Activated CD4-positive, alpha-beta memory T cell treated with anti-CD3 and anti-CD28 coated beads for 36 hours (primary cell): ENCODE data around the gene ARHGAP12. TPM values are rescaled to one million over a fixed set of nuclear protein-coding genes. Genes with fewer than 3 reads are reported as not detected.
A peak's percentile ranks its signal among the peaks of the same experiment; 100 is the strongest.

Source experiments
- CTCF ChIA-PET: fragments of 350-600 bp; sonication (Branson Sonifier 250); formaldehyde crosslinking; loops from one replicate; lab custom pipeline; 2021; ENCODE audit warnings: antibody characterized with exemption, inconsistent platforms; lab: Charles Lee
- POLR2A ChIA-PET: fragments of 350-600 bp; sonication (Branson Sonifier 250); formaldehyde crosslinking; loops from one replicate; lab custom pipeline; 2021; ENCODE audit warnings: antibody characterized with exemption; lab: Charles Lee
- DNase-seq: peaks from one replicate; pipeline ENCODE4 v3.0.0-alpha.2; 2020
- H3K27ac Mint-ChIP-seq: one replicate; pipeline ENCODE4 v1.8.0; 2021; ENCODE audit warnings: mixed read lengths
- H3K27me3 Mint-ChIP-seq: one replicate; pipeline ENCODE4 v1.8.0; 2021; ENCODE audit warnings: mixed read lengths
- H3K36me3 Mint-ChIP-seq: one replicate; pipeline ENCODE4 v1.8.0; 2021; ENCODE audit warnings: mixed read lengths
- H3K4me1 Mint-ChIP-seq: one replicate; pipeline ENCODE4 v1.8.0; 2021; ENCODE audit warnings: low read depth, mixed read lengths
- H3K4me3 Mint-ChIP-seq: one replicate; pipeline ENCODE4 v1.8.0; 2021; ENCODE audit warnings: mild to moderate bottlenecking, mixed read lengths
- H3K9me3 Mint-ChIP-seq: one replicate; pipeline ENCODE4 v1.8.0; 2021; ENCODE audit warnings: mixed read lengths
- intact Hi-C: fragments of 100-400 bp; cut with micrococcal nuclease; formaldehyde crosslinking; loops from one replicate; pipeline ENCODE4 v1.15.1; 2023
- total RNA-seq, 2 experiments: library from RNA; stranded (reverse); gene quantifications; one replicate each; pipeline ENCODE4 v1.2.3, GENCODE V29; 2021

Gene ARHGAP12
- total RNA-seq, 2 experiments from 2014 or later = 4.0 to 4.5 TPM

GRCh38 chr10:31930023-31930751 lies 1.6 kb upstream of the ARHGAP12 start:
- no peak overlapping the region for H3K27ac Mint-ChIP-seq
- no peaks in the 10 kb centered on the region for H3K9me3 Mint-ChIP-seq
- DNase-seq = peak; percentile 29
- H3K27me3 Mint-ChIP-seq = no peaks in the 10 kb centered on the region
- POLR2A ChIA-PET = interaction anchor here (0.6 to 2.0 kb wide), 4 partner anchors 10 to 503 kb away, joined by 3 to 9 read pairs (median 4); no protein-coding TSS in a partner anchor
- peak overlapping the region; percentile 81 for H3K4me3 Mint-ChIP-seq
- H3K36me3 Mint-ChIP-seq = no peaks in the 10 kb centered on the region
- intact Hi-C loops = loop anchor here (1.0 kb wide), 1 partner anchor 75 kb away; no protein-coding TSS in a partner anchor
- peaks cover 29% of the 10 kb centered on the region for H3K4me1 Mint-ChIP-seq
- CTCF ChIA-PET = interaction anchor here (1.0 to 2.8 kb wide), 2 partner anchors 9 to 68 kb away, joined by 3 to 16 read pairs; no protein-coding TSS in a partner anchor

- H3K4me1 Mint-ChIP-seq = peaks cover 36% of the 10 kb centered on the region
- peak; percentile 29 for DNase-seq
- no peaks in the 10 kb centered on the region for H3K36me3 Mint-ChIP-seq
- ChIA-PET CTCF (interaction anchor here (1.0 to 2.8 kb wide), 2 partner anchors 8 to 68 kb away, joined by 3 to 16 read pairs; no protein-coding TSS in a partner anchor), POLR2A (interaction anchor here (0.6 to 2.0 kb wide), 4 partner anchors 9 to 502 kb away, joined by 3 to 9 read pairs (median 4); no protein-coding TSS in a partner anchor)
- H3K27ac Mint-ChIP-seq = peak overlapping the region; percentile 42
- H3K27me3 Mint-ChIP-seq = no peaks in the 10 kb centered on the region
- no peaks in the 10 kb centered on the region for H3K9me3 Mint-ChIP-seq
- intact Hi-C loops = loop anchor here (1.0 to 10.0 kb wide), 7 partner anchors 8 to 1225 kb away; partner anchors contain the start of gene KIF5B
- peak overlapping the region; percentile 81 for H3K4me3 Mint-ChIP-seq
Measured at GRCh38 chr10:31929261-31930022, 811 bp upstream of the ARHGAP12 start.

DNA sequence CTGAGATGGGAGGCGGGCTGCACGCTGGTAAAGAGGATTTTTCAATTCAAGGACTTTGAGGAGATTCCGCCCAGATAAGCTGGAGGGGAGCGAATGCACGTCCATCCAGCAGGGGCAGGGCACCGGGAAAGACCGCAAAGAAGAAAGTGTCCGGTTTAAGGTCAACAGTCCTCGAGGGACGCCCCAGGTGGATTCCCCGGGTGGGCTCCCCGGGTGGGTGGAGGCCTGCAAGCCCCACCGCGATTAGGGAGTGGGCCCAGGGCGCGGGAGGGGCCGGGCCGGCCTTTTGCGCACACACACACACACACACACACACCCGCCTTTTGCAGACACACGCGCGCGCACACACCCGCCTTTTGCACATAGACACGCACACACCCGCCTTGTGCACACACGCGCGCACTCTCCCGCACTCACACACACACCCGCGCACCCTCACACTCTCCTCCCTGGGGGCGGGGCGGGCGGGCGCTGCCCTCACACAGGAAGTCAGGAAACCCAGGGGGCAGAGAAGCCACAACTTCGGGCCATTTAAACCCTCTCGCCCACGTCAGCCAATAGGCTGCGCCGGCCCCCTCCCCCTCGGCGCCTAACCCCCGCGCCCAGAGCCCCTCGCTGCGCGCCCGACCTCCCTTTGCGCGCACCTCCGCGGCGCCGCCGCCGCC lies 615 bp downstream of the ARHGAP12 start:
- POLR2A ChIA-PET = no interaction called here
- CTCF ChIA-PET = interaction anchor here (0.6 to 2.8 kb wide), 3 partner anchors 66 to 1510 kb away, joined by 3 to 16 read pairs (median 3); no protein-coding TSS in a partner anchor
- H3K27me3 Mint-ChIP-seq = no peaks in the 10 kb centered on the region
- peaks cover 48% of the 10 kb centered on the region for H3K4me1 Mint-ChIP-seq
- no peaks in the 10 kb centered on the region for H3K36me3 Mint-ChIP-seq
- peak overlapping the region; percentile 51 for H3K27ac Mint-ChIP-seq
- DNase-seq = peak; percentile 67
- H3K4me3 Mint-ChIP-seq = peak overlapping the region; percentile 81
- no peaks in the 10 kb centered on the region for H3K9me3 Mint-ChIP-seq
- intact Hi-C loops = loop anchor here (2.0 to 10.0 kb wide), 5 partner anchors 66 to 1223 kb away; partner anchors contain the start of gene KIF5B

- Mint-ChIP-seq H3K36me3 (no peaks in the 10 kb centered on the region), H3K4me1 (peaks cover 49% of the 10 kb centered on the region), H3K27ac (peak overlapping the region; percentile 24), H3K27me3 (no peaks in the 10 kb centered on the region), H3K9me3 (no peaks in the 10 kb centered on the region), H3K4me3 (peak overlapping the region; percentile 81)
- ChIA-PET CTCF (interaction anchor here (0.6 to 1.0 kb wide), 3 partner anchors 66 to 1510 kb away, joined by 3 to 4 read pairs (median 3); no protein-coding TSS in a partner anchor), POLR2A (no interaction called here)
- intact Hi-C loops = loop anchor here (5.0 to 10.0 kb wide), 4 partner anchors 65 to 1223 kb away; no protein-coding TSS in a partner anchor
- DNase-seq = no peak
Measured at GRCh38 chr10:31927565-31927883, 1.1 kb downstream of the ARHGAP12 start.

- H3K4me3 Mint-ChIP-seq = peak overlapping the region; percentile 81
- intact Hi-C loops = loop anchor here (5.0 to 10.0 kb wide), 4 partner anchors 65 to 1222 kb away; no protein-coding TSS in a partner anchor
- H3K27me3 Mint-ChIP-seq = no peaks in the 10 kb centered on the region
- H3K36me3 Mint-ChIP-seq = no peaks in the 10 kb centered on the region
- ChIA-PET POLR2A (no interaction called here), CTCF (interaction anchor here (0.6 to 1.0 kb wide), 2 partner anchors 65 to 1226 kb away, joined by 3 to 4 read pairs; no protein-coding TSS in a partner anchor)
- H3K9me3 Mint-ChIP-seq = no peaks in the 10 kb centered on the region
- peak overlapping the region; percentile 23 for H3K27ac Mint-ChIP-seq
- H3K4me1 Mint-ChIP-seq = peaks cover 51% of the 10 kb centered on the region
- no peak for DNase-seq
Measured at GRCh38 chr10:31926765-31927564, 1.7 kb downstream of the ARHGAP12 start.

DNA sequence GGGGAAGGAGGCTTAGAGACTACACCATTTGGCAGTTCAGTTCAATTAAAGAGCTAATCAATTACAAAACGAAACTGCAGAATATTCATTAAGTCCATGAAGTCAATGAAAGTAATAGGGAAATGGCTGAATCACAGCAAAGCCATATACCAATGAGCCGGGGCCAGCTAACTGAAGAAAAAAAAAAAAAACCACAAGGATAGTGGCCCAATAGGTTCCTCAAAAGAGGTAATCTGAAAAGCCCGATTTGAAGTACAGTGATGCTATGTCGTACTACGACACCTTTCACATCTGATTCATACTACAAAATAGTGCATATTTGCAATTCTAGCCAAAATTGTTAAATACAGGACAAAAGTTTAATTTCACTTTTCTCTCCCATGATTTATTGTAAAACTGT lies 2.5 kb downstream of the ARHGAP12 start:
- no peak overlapping the region for H3K4me3 Mint-ChIP-seq
- no peaks in the 10 kb centered on the region for H3K36me3 Mint-ChIP-seq
- no peaks in the 10 kb centered on the region for H3K9me3 Mint-ChIP-seq
- intact Hi-C loops = loop anchor here (5.0 to 10.0 kb wide), 4 partner anchors 64 to 1221 kb away; no protein-coding TSS in a partner anchor
- no peaks in the 10 kb centered on the region for H3K27me3 Mint-ChIP-seq
- POLR2A ChIA-PET = no interaction called here
- peaks cover 58% of the 10 kb centered on the region for H3K4me1 Mint-ChIP-seq
- CTCF ChIA-PET = no interaction called here
- no peak overlapping the region for H3K27ac Mint-ChIP-seq
- DNase-seq = no peak

GRCh38 chr10:31924833-31925232 lies 3.8 kb downstream of the ARHGAP12 start:
- H3K36me3 Mint-ChIP-seq = no peaks in the 10 kb centered on the region
- POLR2A ChIA-PET = no interaction called here
- intact Hi-C loops = loop anchor here (5.0 to 10.0 kb wide), 5 partner anchors 63 to 1220 kb away; no protein-coding TSS in a partner anchor
- H3K4me3 Mint-ChIP-seq = no peak overlapping the region
- H3K27ac Mint-ChIP-seq = peak overlapping the region; percentile 66
- H3K9me3 Mint-ChIP-seq = no peaks in the 10 kb centered on the region
- H3K4me1 Mint-ChIP-seq = peaks cover 62% of the 10 kb centered on the region
- DNase-seq = no peak
- H3K27me3 Mint-ChIP-seq = no peaks in the 10 kb centered on the region
- CTCF ChIA-PET = no interaction called here

- H3K36me3 Mint-ChIP-seq = no peaks in the 10 kb centered on the region
- peaks cover 68% of the 10 kb centered on the region for H3K4me1 Mint-ChIP-seq
- H3K27me3 Mint-ChIP-seq = no peaks in the 10 kb centered on the region
- H3K27ac Mint-ChIP-seq = no peak overlapping the region
- ChIA-PET POLR2A (no interaction called here), CTCF (interaction anchor here (0.7 to 1.3 kb wide), 4 partner anchors 9 to 142 kb away, joined by 3 to 4 read pairs (median 3); no protein-coding TSS in a partner anchor)
- H3K9me3 Mint-ChIP-seq = no peaks in the 10 kb centered on the region
- H3K4me3 Mint-ChIP-seq = no peak overlapping the region
- no peak for DNase-seq
- intact Hi-C loops = loop anchor here (5.0 to 10.0 kb wide), 3 partner anchors 159 to 1219 kb away; no protein-coding TSS in a partner anchor
Measured at GRCh38 chr10:31923389-31923788, 5.2 kb downstream of the ARHGAP12 start.

DNA sequence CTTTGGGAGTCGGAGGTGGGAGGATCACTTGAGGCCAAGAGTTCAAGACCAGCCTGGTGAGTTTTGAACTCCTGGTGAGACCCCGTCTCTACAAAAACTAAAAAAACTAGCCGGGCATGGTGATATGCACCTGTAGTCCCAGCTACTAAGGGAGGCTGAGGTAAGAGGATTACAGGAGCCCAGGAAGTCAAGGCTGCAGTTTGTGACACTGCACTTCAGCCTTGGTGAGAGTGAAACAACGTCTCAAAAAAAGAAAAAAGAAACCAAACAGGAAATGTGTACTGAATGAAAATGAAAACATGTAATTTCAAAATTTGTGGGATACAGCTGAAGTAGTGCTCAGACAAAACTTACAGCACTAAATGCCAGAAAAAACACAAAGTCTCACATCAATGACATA lies 7.6 kb downstream of the ARHGAP12 start:
- ChIA-PET CTCF (interaction anchor here (1.2 to 1.4 kb wide), 2 partner anchors 8 to 9 kb away, joined by 3 to 4 read pairs; no protein-coding TSS in a partner anchor), POLR2A (interaction anchor here (1.1 to 2.6 kb wide), 3 partner anchors 8 to 44 kb away, joined by 3 to 9 read pairs (median 4); no protein-coding TSS in a partner anchor)
- DNase-seq = peak; percentile 43
- peak overlapping the region; percentile 35 for H3K27ac Mint-ChIP-seq
- H3K36me3 Mint-ChIP-seq = no peaks in the 10 kb centered on the region
- H3K4me3 Mint-ChIP-seq = peak overlapping the region; percentile 45
- H3K27me3 Mint-ChIP-seq = no peaks in the 10 kb centered on the region
- H3K9me3 Mint-ChIP-seq = no peaks in the 10 kb centered on the region
- intact Hi-C loops = loop anchor here (1.0 to 10.0 kb wide), 6 partner anchors 8 to 1216 kb away; no protein-coding TSS in a partner anchor
- peaks cover 56% of the 10 kb centered on the region for H3K4me1 Mint-ChIP-seq

DNA sequence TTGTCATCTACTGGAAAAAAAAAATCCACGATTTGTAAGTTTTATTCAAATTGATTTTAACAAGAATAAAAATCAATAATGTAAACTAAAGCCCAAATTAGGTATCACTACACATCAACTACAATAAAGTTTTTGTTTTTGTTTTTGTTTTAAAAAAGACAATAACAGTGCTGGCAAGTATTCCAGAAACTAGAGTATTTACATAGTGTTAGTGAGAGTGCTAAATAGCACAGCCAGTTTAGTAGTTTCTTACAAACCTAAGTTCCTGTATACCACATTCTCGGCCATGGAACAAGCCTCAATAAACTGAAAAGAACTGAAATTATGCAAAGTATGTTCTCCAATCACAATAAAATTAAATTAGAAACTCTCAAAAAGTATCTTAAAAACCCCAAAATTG lies 8.1 kb downstream of the ARHGAP12 start:
- Mint-ChIP-seq H3K27ac (no peak overlapping the region), H3K9me3 (no peaks in the 10 kb centered on the region), H3K4me3 (no peak overlapping the region), H3K27me3 (no peaks in the 10 kb centered on the region), H3K4me1 (peaks cover 53% of the 10 kb centered on the region), H3K36me3 (no peaks in the 10 kb centered on the region)
- POLR2A ChIA-PET = interaction anchor here (1.2 to 2.6 kb wide), 2 partner anchors 9 to 44 kb away, joined by 4 to 9 read pairs; no protein-coding TSS in a partner anchor
- DNase-seq = no peak
- CTCF ChIA-PET = interaction anchor here (1.2 kb wide), 1 partner anchor 9 kb away, joined by 3 read pairs; no protein-coding TSS in a partner anchor
- intact Hi-C loops = loop anchor here (2.0 to 10.0 kb wide), 5 partner anchors 44 to 1216 kb away; no protein-coding TSS in a partner anchor
